ENCODE data around the gene GTF2A1.

GRCh38 chr14:81166121-81166520 is 54.6 kb downstream of the GTF2A1 start:
- no peak for TF ChIP-seq POLR2A (IDR thresholded peaks at IDR 0.05; ENCODE audit: extremely low read depth, insufficient read length)
- TF ChIP-seq MYC (IDR thresholded peaks at IDR 0.05; ENCODE audit: low read depth, low read length): no peak
- TF ChIP-seq, protein P1, sequence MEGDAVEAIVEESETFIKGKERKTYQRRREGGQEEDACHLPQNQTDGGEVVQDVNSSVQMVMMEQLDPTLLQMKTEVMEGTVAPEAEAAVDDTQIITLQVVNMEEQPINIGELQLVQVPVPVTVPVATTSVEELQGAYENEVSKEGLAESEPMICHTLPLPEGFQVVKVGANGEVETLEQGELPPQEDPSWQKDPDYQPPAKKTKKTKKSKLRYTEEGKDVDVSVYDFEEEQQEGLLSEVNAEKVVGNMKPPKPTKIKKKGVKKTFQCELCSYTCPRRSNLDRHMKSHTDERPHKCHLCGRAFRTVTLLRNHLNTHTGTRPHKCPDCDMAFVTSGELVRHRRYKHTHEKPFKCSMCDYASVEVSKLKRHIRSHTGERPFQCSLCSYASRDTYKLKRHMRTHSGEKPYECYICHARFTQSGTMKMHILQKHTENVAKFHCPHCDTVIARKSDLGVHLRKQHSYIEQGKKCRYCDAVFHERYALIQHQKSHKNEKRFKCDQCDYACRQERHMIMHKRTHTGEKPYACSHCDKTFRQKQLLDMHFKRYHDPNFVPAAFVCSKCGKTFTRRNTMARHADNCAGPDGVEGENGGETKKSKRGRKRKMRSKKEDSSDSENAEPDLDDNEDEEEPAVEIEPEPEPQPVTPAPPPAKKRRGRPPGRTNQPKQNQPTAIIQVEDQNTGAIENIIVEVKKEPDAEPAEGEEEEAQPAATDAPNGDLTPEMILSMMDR (IDR thresholded peaks at IDR 0.05; ENCODE audit: low read depth, low read length): no peak
- no peak for TF ChIP-seq MAX (IDR thresholded peaks at IDR 0.05; ENCODE audit: low read depth, low read length)

Data from NB4 (cell line).